HEK293 (cell line): ENCODE measurements around the gene A4GALT.

ENCODE experiments used
- ZBTB8A ChIP-seq: fragments of 450-650 bp; formaldehyde crosslinking; IDR thresholded peaks from 2 replicates; pipeline ENCODE4 v1.5.1; 2016; ENCODE audit warnings: missing biosample characterization, missing genetic modification characterization
- ZNF639 ChIP-seq: fragments of 450-650 bp; formaldehyde crosslinking; IDR thresholded peaks from 2 replicates; pipeline ENCODE4 v1.5.1; 2016; ENCODE audit warnings: missing biosample characterization, missing genetic modification characterization
- ZSCAN30 ChIP-seq: fragments of 450-650 bp; IDR thresholded peaks from 2 replicates; pipeline ENCODE4 v1.5.1; 2018; ENCODE audit warnings: missing biosample characterization, mild to moderate bottlenecking, missing genetic modification characterization, moderate library complexity
- TF ChIP-seq, protein P1 (sequence below): fragments of 450-650 bp; formaldehyde crosslinking; IDR thresholded peaks from 2 replicates; pipeline ENCODE4 v1.5.1; 2016; ENCODE audit warnings: missing biosample characterization, missing genetic modification characterization

DNA sequence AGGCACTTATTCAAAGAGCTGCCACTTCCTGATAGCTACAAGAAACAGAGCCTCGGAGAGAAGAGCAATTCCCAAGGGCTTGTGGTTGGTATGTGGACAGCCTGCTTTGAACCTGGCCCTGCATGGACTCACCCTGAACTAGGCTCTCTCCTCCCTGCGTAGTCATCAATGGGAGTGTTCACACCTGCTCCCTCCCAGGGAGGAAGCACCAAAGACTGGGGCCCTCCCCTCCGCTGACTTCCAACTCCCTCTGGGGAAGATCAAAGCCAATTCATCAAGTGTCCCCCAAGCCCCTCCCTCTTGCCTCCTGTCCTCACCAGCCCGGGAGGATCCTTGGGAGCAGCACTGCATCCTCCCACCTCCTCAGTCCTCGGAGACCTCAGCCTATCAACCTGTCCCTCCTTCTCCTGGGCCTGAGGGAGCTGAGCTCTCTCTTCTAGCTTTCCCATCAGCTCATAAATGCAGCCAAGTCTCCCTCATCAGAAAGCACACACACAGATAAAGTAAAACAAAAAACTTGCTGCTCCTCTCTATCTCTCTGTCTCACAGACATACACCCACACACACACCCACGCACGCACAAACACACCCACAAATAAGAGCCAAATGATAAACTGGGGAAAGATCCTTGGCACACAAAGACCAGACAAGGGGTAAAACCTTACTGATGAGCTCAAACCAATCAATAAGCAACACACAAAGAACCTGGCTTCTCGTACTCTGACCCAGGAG is 3.3 kb downstream of the A4GALT start:
- TF ChIP-seq ZSCAN30 (no peak), ZBTB8A (no peak), ZNF639 (tag by site-specific recombination) (no peak)
- TF ChIP-seq, protein P1, sequence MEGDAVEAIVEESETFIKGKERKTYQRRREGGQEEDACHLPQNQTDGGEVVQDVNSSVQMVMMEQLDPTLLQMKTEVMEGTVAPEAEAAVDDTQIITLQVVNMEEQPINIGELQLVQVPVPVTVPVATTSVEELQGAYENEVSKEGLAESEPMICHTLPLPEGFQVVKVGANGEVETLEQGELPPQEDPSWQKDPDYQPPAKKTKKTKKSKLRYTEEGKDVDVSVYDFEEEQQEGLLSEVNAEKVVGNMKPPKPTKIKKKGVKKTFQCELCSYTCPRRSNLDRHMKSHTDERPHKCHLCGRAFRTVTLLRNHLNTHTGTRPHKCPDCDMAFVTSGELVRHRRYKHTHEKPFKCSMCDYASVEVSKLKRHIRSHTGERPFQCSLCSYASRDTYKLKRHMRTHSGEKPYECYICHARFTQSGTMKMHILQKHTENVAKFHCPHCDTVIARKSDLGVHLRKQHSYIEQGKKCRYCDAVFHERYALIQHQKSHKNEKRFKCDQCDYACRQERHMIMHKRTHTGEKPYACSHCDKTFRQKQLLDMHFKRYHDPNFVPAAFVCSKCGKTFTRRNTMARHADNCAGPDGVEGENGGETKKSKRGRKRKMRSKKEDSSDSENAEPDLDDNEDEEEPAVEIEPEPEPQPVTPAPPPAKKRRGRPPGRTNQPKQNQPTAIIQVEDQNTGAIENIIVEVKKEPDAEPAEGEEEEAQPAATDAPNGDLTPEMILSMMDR, result no peak
